Spleen (tissue), 7 donors: ENCODE results near the gene CENPB.

ENCODE experiments used
- CTCF ChIP-seq, 11 experiments: fragments of 200-600 bp in 7 of 11; fragments of 450-650 bp in 4 of 11; sonication (generic) in 4 of 11; IDR thresholded peaks in 8 of 11; conservative IDR thresholded peaks in 3 of 11; 1 replicate in 7 of 11; 2 replicates in 4 of 11; pipeline versions ENCODE4 v1.4.0 to v1.8.0; 2016 to 2021; ENCODE audit warnings: antibody characterized with exemption in 11 of 11, inconsistent platforms in 4 of 11, mild to moderate bottlenecking in 1 of 11
- POLR2A ChIP-seq, 3 donors: fragments of 450-650 bp; IDR thresholded peaks; one replicate each; pipeline ENCODE4 v1.5.1; 2017; ENCODE audit warnings: antibody characterized with exemption in 3 of 3, mild to moderate bottlenecking in 1 of 3
- donor health status: DM: no; HTN: no; CAD: no; lungs with moderate emphysema.
- donor health status: DM: no; HTN: no; CAD: no.
- donor health status: DM: no; HTN: no; CAD: no.

GRCh38 chr20:3764659-3765058 lies 21.9 kb downstream of the CENPB start:
- TF ChIP-seq CTCF (IDR thresholded peaks at IDR 0.05 in 8 of 11, conservative IDR thresholded peaks at IDR 0.05 in 3 of 11), result no peak
- no peak for TF ChIP-seq POLR2A (IDR thresholded peaks at IDR 0.05)
